Gastrocnemius medialis (tissue), 4 donors: ENCODE data around the gene CDK3.

Experiments
- POLR2A ChIP-seq, 2 donors: fragments of 450-650 bp; IDR thresholded peaks; one replicate each; pipeline ENCODE4 v1.6.1; 2017; ENCODE audit warnings: antibody characterized with exemption in 2 of 2, mild to moderate bottlenecking in 2 of 2, moderate library complexity in 2 of 2
- TF ChIP-seq, protein P1 (sequence below), 5 experiments: fragments of 450-650 bp in 3 of 5; fragments of 200-600 bp in 2 of 5; sonication (generic) in 2 of 5; IDR thresholded peaks in 4 of 5; conservative IDR thresholded peaks in 1 of 5; 1 replicate in 4 of 5; 2 replicates in 1 of 5; pipeline ENCODE4 v1.5.1; 2016 to 2019; ENCODE audit warnings: antibody characterized with exemption in 5 of 5, mild to moderate bottlenecking in 3 of 5, moderate library complexity in 3 of 5

GRCh38 chr17:76026714-76027158, 26.1 kb downstream of the CDK3 start:
- TF ChIP-seq, protein P1, sequence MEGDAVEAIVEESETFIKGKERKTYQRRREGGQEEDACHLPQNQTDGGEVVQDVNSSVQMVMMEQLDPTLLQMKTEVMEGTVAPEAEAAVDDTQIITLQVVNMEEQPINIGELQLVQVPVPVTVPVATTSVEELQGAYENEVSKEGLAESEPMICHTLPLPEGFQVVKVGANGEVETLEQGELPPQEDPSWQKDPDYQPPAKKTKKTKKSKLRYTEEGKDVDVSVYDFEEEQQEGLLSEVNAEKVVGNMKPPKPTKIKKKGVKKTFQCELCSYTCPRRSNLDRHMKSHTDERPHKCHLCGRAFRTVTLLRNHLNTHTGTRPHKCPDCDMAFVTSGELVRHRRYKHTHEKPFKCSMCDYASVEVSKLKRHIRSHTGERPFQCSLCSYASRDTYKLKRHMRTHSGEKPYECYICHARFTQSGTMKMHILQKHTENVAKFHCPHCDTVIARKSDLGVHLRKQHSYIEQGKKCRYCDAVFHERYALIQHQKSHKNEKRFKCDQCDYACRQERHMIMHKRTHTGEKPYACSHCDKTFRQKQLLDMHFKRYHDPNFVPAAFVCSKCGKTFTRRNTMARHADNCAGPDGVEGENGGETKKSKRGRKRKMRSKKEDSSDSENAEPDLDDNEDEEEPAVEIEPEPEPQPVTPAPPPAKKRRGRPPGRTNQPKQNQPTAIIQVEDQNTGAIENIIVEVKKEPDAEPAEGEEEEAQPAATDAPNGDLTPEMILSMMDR (IDR thresholded peaks at IDR 0.05 in 4 of 5, conservative IDR thresholded peaks at IDR 0.05 in 1 of 5), result no peak
- no peak for TF ChIP-seq POLR2A (IDR thresholded peaks at IDR 0.05)
